OCI-LY3 (cell line): ENCODE measurements around the gene ATG4B.
A peak's percentile ranks its signal among the peaks of the same experiment; 100 is the strongest.

Experiments
- H2AFZ ChIP-seq: fragments of 200-600, 300-600 bp; shearing (Covaris generic); 2 replicates; pipeline ENCODE4 v1.6.0; 2014; ENCODE audit warnings: antibody characterized with exemption, low read depth, low read length
- H3K27ac ChIP-seq: fragments of 200-600, 300-600 bp; sonication (generic); 2 replicates; pipeline ENCODE4 v1.5.1; 2014; ENCODE audit warnings: mild to moderate bottlenecking, low read length, moderate library complexity, mixed read lengths
- H3K27me3 ChIP-seq: fragments of 200-600, 300-600 bp; sonication (generic); 2 replicates; pipeline ENCODE4 v1.6.1; 2014; ENCODE audit warnings: low read depth, low read length, mixed read lengths
- H3K36me3 ChIP-seq: fragments of 200-600, 300-600 bp; sonication (generic); replicated peaks from 2 replicates; pipeline ENCODE3; 2014; ENCODE audit warnings: low read depth, low read length, mixed read lengths
- H3K4me1 ChIP-seq: fragments of 300-600, 200-600 bp; sonication (generic); 2 replicates; pipeline ENCODE4 v1.6.1; 2014; ENCODE audit warnings: low read length, mixed read lengths
- H3K4me2 ChIP-seq: fragments of 200-600, 300-600 bp; sonication (generic); 2 replicates; pipeline ENCODE4 v1.6.1; 2014; ENCODE audit warnings: low read length, mixed read lengths
- H3K4me3 ChIP-seq: fragments of 300-600, 200-600 bp; sonication (generic); 2 replicates; pipeline ENCODE4 v1.5.1; 2014; ENCODE audit warnings: antibody characterized with exemption, mild to moderate bottlenecking, low read length, moderate library complexity
- H3K79me2 ChIP-seq: fragments of 300-600, 200-600 bp; shearing (Covaris generic); 2 replicates; pipeline ENCODE4 v1.6.1; 2014; ENCODE audit warnings: mild to moderate bottlenecking, low read length, mixed read lengths
- H3K9ac ChIP-seq: fragments of 300-600, 200-600 bp; shearing (Covaris generic); 2 replicates; pipeline ENCODE4 v1.6.0; 2014; ENCODE audit warnings: mild to moderate bottlenecking, low read length, moderate library complexity
- H3K9me3 ChIP-seq: fragments of 200-600, 300-600 bp; shearing (Covaris generic); 2 replicates; pipeline ENCODE4 v1.6.1; 2014; ENCODE audit warnings: low read length, mixed read lengths; ENCODE audit not compliant: insufficient read depth
- H4K20me1 ChIP-seq: fragments of 200-600, 300-600 bp; sonication (generic); 2 replicates; pipeline ENCODE4 v1.6.1; 2016; ENCODE audit warnings: low read length, mixed read lengths; ENCODE audit not compliant: insufficient read depth
- EZH2phosphoT487 ChIP-seq: fragments of 200-600 bp; shearing (Covaris generic); IDR thresholded peaks from 2 replicates; pipeline ENCODE4 v1.6.1; 2018; ENCODE audit warnings: antibody characterized with exemption, mixed run types, low read depth
- TF ChIP-seq, protein P1 (sequence below): fragments of 200-600, 300-600 bp; sonication (generic); IDR thresholded peaks from 2 replicates; pipeline ENCODE4 v1.5.1; 2014; ENCODE audit warnings: antibody characterized with exemption, low read length, low read depth

ATG4B gene

DNA sequence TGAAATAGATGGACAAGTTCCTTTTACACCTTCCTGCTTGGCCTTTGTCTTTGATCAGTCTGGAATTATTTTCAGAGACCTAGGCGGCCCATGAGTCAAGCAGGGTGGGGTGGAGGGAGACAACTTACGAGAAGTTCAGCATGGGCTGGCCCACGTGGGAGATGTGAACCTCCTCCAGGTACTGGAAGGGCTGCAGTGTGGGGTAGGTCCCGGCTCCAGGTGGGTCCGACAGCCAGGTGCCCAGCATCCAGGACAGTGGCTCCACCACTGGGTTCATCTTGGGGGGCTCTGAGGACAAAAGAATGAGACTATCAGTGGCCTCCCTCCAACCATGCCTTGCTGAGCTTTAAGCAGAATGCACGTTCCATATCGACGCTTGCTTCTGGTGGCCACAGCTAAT, 31.3 kb upstream of the ATG4B start:
- Histone ChIP-seq H3K27me3 (no peaks in the 10 kb centered on the region), H3K36me3 (no peaks in the 10 kb centered on the region), H3K9ac (no peak overlapping the region), H4K20me1 (no peaks in the 10 kb centered on the region), H2AFZ (no peak overlapping the region), H3K4me3 (no peak overlapping the region), H3K79me2 (peaks cover 20% of the 10 kb centered on the region), H3K9me3 (no peaks in the 10 kb centered on the region), H3K4me2 (no peak overlapping the region), H3K4me1 (peaks cover 6% of the 10 kb centered on the region; the same call in 1 of the 2 replicates), H3K27ac (no peak overlapping the region)
- TF ChIP-seq EZH2phosphoT487, result no peak
- TF ChIP-seq, protein P1, sequence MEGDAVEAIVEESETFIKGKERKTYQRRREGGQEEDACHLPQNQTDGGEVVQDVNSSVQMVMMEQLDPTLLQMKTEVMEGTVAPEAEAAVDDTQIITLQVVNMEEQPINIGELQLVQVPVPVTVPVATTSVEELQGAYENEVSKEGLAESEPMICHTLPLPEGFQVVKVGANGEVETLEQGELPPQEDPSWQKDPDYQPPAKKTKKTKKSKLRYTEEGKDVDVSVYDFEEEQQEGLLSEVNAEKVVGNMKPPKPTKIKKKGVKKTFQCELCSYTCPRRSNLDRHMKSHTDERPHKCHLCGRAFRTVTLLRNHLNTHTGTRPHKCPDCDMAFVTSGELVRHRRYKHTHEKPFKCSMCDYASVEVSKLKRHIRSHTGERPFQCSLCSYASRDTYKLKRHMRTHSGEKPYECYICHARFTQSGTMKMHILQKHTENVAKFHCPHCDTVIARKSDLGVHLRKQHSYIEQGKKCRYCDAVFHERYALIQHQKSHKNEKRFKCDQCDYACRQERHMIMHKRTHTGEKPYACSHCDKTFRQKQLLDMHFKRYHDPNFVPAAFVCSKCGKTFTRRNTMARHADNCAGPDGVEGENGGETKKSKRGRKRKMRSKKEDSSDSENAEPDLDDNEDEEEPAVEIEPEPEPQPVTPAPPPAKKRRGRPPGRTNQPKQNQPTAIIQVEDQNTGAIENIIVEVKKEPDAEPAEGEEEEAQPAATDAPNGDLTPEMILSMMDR, result no peak

- Histone ChIP-seq H3K36me3 (no peaks in the 10 kb centered on the region), H3K4me2 (no peak overlapping the region), H3K4me1 (peaks cover 6% of the 10 kb centered on the region; the same call in 1 of the 2 replicates), H3K79me2 (peaks cover 21% of the 10 kb centered on the region), H3K9ac (no peak overlapping the region), H3K27ac (no peak overlapping the region), H4K20me1 (no peaks in the 10 kb centered on the region), H3K9me3 (no peaks in the 10 kb centered on the region), H2AFZ (no peak overlapping the region), H3K4me3 (no peak overlapping the region), H3K27me3 (no peaks in the 10 kb centered on the region)
- TF ChIP-seq, protein P1, result no peak
- no peak for TF ChIP-seq EZH2phosphoT487
Observed at GRCh38 chr2:241607162-241607885, 30.2 kb upstream of the ATG4B start.

DNA sequence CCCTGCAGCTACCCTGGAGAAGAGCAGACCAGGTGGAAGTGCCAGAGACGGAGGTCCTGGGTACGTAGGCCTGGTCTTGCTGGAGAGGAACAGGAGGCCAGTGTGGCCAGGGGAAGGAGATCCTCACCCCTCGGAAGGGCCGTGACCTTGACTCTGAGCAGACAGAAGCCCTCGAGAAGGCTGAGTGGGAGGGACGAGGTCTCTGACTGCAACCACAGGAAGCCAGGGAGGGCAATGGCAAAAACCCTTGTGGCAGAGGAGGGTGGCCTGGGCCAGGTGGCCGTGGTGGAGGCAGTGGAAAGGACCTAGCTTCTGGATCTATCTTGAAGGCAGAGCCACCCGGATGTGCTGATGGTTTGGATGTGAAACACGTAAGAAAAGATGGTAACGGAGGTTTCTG, 28.6 kb upstream of the ATG4B start:
- Histone ChIP-seq H3K9ac (no peak overlapping the region), H3K4me2 (no peak overlapping the region), H4K20me1 (no peaks in the 10 kb centered on the region), H2AFZ (no peak overlapping the region), H3K27me3 (no peaks in the 10 kb centered on the region), H3K27ac (no peak overlapping the region), H3K4me1 (peaks cover 6% of the 10 kb centered on the region; the same call in 1 of the 2 replicates), H3K9me3 (no peaks in the 10 kb centered on the region), H3K79me2 (peaks cover 21% of the 10 kb centered on the region), H3K36me3 (no peaks in the 10 kb centered on the region), H3K4me3 (no peak overlapping the region)
- no peak for TF ChIP-seq EZH2phosphoT487
- TF ChIP-seq, protein P1, result no peak

DNA sequence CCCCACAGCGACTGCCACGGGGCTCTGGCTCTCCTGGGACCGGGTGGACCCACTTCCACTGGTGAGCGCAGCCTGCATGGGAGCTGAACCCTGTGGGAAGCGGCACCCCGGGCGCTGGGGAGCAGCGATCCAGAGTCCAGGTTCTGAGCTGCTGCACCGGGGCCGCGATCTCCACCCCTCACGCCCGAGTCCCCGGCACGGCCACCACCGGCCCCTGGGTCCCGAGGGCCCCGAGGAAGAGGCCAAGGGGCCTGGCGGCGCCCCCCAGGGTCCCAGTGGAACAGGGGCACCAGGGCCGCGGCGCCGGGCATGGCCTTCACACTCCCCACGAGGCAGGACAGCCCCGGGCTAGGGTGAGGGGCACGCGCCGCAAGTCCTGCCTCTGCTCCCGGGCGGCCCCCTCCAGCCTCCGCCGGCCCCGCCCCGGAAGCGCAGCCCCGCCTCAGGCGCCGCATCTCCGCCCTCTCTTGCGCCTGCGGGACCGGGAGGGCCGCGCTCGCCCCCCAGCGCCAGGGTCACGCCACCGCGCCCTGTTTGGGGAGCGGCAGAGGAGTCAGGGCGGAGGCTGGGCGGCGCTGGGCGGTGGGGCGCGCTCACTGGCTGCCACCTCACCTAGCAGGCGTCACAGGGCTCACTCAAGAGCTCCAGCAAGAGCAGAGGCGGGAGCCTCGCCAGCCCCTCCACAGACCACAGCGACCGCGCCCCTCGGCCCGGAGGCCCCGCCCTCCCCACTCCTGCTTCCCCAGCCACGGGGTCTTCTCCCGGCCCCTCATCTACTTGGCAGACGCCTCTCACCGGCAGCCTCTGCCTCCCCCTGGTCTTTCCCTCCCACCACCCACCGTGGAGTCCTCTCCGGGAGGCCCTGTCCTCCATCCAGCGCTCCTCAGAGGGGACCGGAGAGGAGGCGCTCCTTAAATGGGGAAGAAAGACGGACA, 27.4 kb upstream of the ATG4B start:
- no peaks in the 10 kb centered on the region for H3K27me3 ChIP-seq
- H3K27ac ChIP-seq, result no peak overlapping the region
- H3K9me3 ChIP-seq, result no peaks in the 10 kb centered on the region
- 0 out of 2 replicates have a peak overlapping the region, but pooled peaks have one; percentile 46 for H2AFZ ChIP-seq
- TF ChIP-seq EZH2phosphoT487, result no peak
- TF ChIP-seq, protein P1, result peak; percentile 46
- H3K79me2 ChIP-seq, result peaks cover 21% of the 10 kb centered on the region
- H3K9ac ChIP-seq, result peak overlapping the region; percentile 66
- peak overlapping the region; percentile 81 for H3K4me2 ChIP-seq
- no peaks in the 10 kb centered on the region for H4K20me1 ChIP-seq
- H3K4me1 ChIP-seq, result peaks cover 6% of the 10 kb centered on the region; the same call in 1 of the 2 replicates
- H3K36me3 ChIP-seq, result no peaks in the 10 kb centered on the region
- peak overlapping the region; percentile 80 for H3K4me3 ChIP-seq
